ENCODE measurements around the gene CRACDL.
A peak's percentile ranks its signal among the peaks of the same experiment; 100 is the strongest.

CRACDL gene

GRCh38 chr2:98771264-98771663, 164.8 kb downstream of the CRACDL start:
- Histone ChIP-seq H3K4ac (ENCODE audit: low read length) (no peak overlapping the region), H2BK15ac (ENCODE audit: low read length) (no peak overlapping the region), H3K4me3 (ENCODE audit: low read length in 2 of 2) (no peak overlapping the region), H3K23ac (ENCODE audit: low read depth, low read length, poor library complexity) (no peak overlapping the region), H4K91ac (ENCODE audit: low read depth, low read length, poor library complexity) (no peak overlapping the region), H2AFZ (ENCODE audit: low read length) (no peak overlapping the region), H4K8ac (ENCODE audit: low read depth, low read length) (no peak overlapping the region), H3K36me3 (replicated peaks in 1 of 2; ENCODE audit: control insufficient read depth in 2 of 2, insufficient read depth in 2 of 2, low read length in 2 of 2) (no peaks in the 10 kb centered on the region), H3K79me1 (ENCODE audit: low read depth, low read length) (no peaks in the 10 kb centered on the region), H3K9ac (ENCODE audit: low read depth, low read length, poor library complexity) (no peak overlapping the region), H3K4me2 (ENCODE audit: insufficient read depth, low read length, poor library complexity, severe bottlenecking) (no peak overlapping the region), H3K18ac (ENCODE audit: low read length) (no peak overlapping the region), H3K27ac (replicated peaks; ENCODE audit: low read length) (no peak overlapping the region), H2BK5ac (ENCODE audit: low read length) (no peak overlapping the region), H3K14ac (ENCODE audit: low read length) (no peak overlapping the region), H3K9me3 (replicated peaks in 1 of 2; ENCODE audit: control insufficient read depth in 2 of 2, insufficient read depth in 1 of 2, low read depth in 1 of 2, low read length in 2 of 2) (no peaks in the 10 kb centered on the region), H2BK12ac (ENCODE audit: low read length) (no peak overlapping the region), H2AK5ac (ENCODE audit: low read depth, low read length) (no peak overlapping the region), H3K4me1 (ENCODE audit: control insufficient read depth in 2 of 2, insufficient read depth in 1 of 2, low read depth in 1 of 2, low read length in 2 of 2) (no peaks in the 10 kb centered on the region), H3K27me3 (ENCODE audit: control insufficient read depth in 3 of 3, insufficient read depth in 3 of 3, low read depth in 1 of 3, low read length in 3 of 3) (peaks cover 0 to 9% (median 0%) of the 10 kb centered on the region in 3 experiments), H2BK120ac (ENCODE audit: low read depth, low read length) (no peak overlapping the region)
- WGBS, 2 donors (ENCODE audit: extremely low coverage in 2 of 2, insufficient read length in 2 of 2, insufficient replicate concordance in 1 of 2) = no CpG with 5 or more reads among the region's 2 CpGs
- DNase-seq (ENCODE audit: low spot score) = no peak

DNA sequence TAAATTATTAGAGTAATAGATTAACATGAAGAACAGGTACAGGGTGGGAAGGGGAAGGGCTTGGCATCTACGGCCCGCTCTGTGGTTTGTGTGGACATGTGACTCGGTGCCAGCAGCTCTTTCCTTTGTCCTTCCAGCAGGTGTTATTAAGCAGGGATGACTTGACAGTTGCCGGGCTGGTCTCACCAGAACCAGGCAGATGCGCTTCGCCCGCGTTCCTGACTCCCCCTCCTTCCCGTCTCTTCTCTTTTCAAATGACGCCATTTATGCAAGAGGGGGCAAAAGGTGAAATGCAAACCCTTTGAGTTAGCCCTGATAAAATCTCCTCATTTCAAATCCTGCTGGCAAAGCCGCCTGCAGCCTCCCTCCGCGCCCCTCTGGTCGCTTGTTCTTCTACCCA, 166.2 kb downstream of the CRACDL start:
- H2AFZ ChIP-seq (ENCODE audit: low read length) = peak overlapping the region; percentile 59
- H2BK120ac ChIP-seq (ENCODE audit: low read depth, low read length) = no peak overlapping the region
- no peak overlapping the region for H2BK5ac ChIP-seq (ENCODE audit: low read length)
- no peak overlapping the region for H2BK12ac ChIP-seq (ENCODE audit: low read length)
- no peak overlapping the region for H3K4ac ChIP-seq (ENCODE audit: low read length)
- no peak overlapping the region for H3K23ac ChIP-seq (ENCODE audit: low read depth, low read length, poor library complexity)
- H3K4me1 ChIP-seq (ENCODE audit: control insufficient read depth in 2 of 2, insufficient read depth in 1 of 2, low read depth in 1 of 2, low read length in 2 of 2) = no peaks in the 10 kb centered on the region
- no peak overlapping the region for H4K91ac ChIP-seq (ENCODE audit: low read depth, low read length, poor library complexity)
- H3K27me3 ChIP-seq (ENCODE audit: control insufficient read depth in 3 of 3, insufficient read depth in 3 of 3, low read depth in 1 of 3, low read length in 3 of 3) = peaks cover 0 to 9% (median 0%) of the 10 kb centered on the region in 3 experiments
- no peaks in the 10 kb centered on the region for H3K9me3 ChIP-seq (replicated peaks in 1 of 2; ENCODE audit: control insufficient read depth in 2 of 2, insufficient read depth in 1 of 2, low read depth in 1 of 2, low read length in 2 of 2)
- DNase-seq (ENCODE audit: low spot score) = no peak
- no peaks in the 10 kb centered on the region for H3K36me3 ChIP-seq (replicated peaks in 1 of 2; ENCODE audit: control insufficient read depth in 2 of 2, insufficient read depth in 2 of 2, low read length in 2 of 2)
- no CpG with 5 or more reads among the region's 14 CpGs for WGBS, 2 donors (ENCODE audit: extremely low coverage in 2 of 2, insufficient read length in 2 of 2, insufficient replicate concordance in 1 of 2)
- H3K4me2 ChIP-seq (ENCODE audit: insufficient read depth, low read length, poor library complexity, severe bottlenecking) = no peak overlapping the region
- H2AK5ac ChIP-seq (ENCODE audit: low read depth, low read length) = no peak overlapping the region
- no peak overlapping the region for H3K27ac ChIP-seq (replicated peaks; ENCODE audit: low read length)
- no peak overlapping the region for H3K9ac ChIP-seq (ENCODE audit: low read depth, low read length, poor library complexity)
- no peak overlapping the region for H4K8ac ChIP-seq (ENCODE audit: low read depth, low read length)
- H3K4me3 ChIP-seq (ENCODE audit: low read length in 2 of 2) = no peak overlapping the region
- no peak overlapping the region for H2BK15ac ChIP-seq (ENCODE audit: low read length)
- H3K18ac ChIP-seq (ENCODE audit: low read length) = no peak overlapping the region
- H3K79me1 ChIP-seq (ENCODE audit: low read depth, low read length) = no peaks in the 10 kb centered on the region
- no peak overlapping the region for H3K14ac ChIP-seq (ENCODE audit: low read length)

- no peak overlapping the region for H2BK15ac ChIP-seq (ENCODE audit: low read length)
- no peaks in the 10 kb centered on the region for H3K79me1 ChIP-seq (ENCODE audit: low read depth, low read length)
- no peak overlapping the region for H2AFZ ChIP-seq (ENCODE audit: low read length)
- H3K4me1 ChIP-seq (ENCODE audit: control insufficient read depth in 2 of 2, insufficient read depth in 1 of 2, low read depth in 1 of 2, low read length in 2 of 2) = no peaks in the 10 kb centered on the region
- no peak overlapping the region for H3K18ac ChIP-seq (ENCODE audit: low read length)
- H3K27me3 ChIP-seq (ENCODE audit: control insufficient read depth in 3 of 3, insufficient read depth in 3 of 3, low read depth in 1 of 3, low read length in 3 of 3) = peaks cover 0 to 9% (median 0%) of the 10 kb centered on the region in 3 experiments
- H3K4me3 ChIP-seq (ENCODE audit: low read length in 2 of 2) = no peak overlapping the region
- no peak overlapping the region for H2BK120ac ChIP-seq (ENCODE audit: low read depth, low read length)
- H3K27ac ChIP-seq (replicated peaks; ENCODE audit: low read length) = no peak overlapping the region
- WGBS, 2 donors (ENCODE audit: extremely low coverage in 2 of 2, insufficient read length in 2 of 2, insufficient replicate concordance in 1 of 2) = no CpG with 5 or more reads among the region's 6 CpGs
- no peak overlapping the region for H3K4ac ChIP-seq (ENCODE audit: low read length)
- H3K9me3 ChIP-seq (replicated peaks in 1 of 2; ENCODE audit: control insufficient read depth in 2 of 2, insufficient read depth in 1 of 2, low read depth in 1 of 2, low read length in 2 of 2) = no peaks in the 10 kb centered on the region
- no peak overlapping the region for H3K23ac ChIP-seq (ENCODE audit: low read depth, low read length, poor library complexity)
- no peak for DNase-seq (ENCODE audit: low spot score)
- H4K91ac ChIP-seq (ENCODE audit: low read depth, low read length, poor library complexity) = no peak overlapping the region
- no peak overlapping the region for H2BK12ac ChIP-seq (ENCODE audit: low read length)
- no peak overlapping the region for H2AK5ac ChIP-seq (ENCODE audit: low read depth, low read length)
- no peaks in the 10 kb centered on the region for H3K36me3 ChIP-seq (replicated peaks in 1 of 2; ENCODE audit: control insufficient read depth in 2 of 2, insufficient read depth in 2 of 2, low read length in 2 of 2)
- no peak overlapping the region for H2BK5ac ChIP-seq (ENCODE audit: low read length)
- no peak overlapping the region for H3K9ac ChIP-seq (ENCODE audit: low read depth, low read length, poor library complexity)
- no peak overlapping the region for H3K14ac ChIP-seq (ENCODE audit: low read length)
- H4K8ac ChIP-seq (ENCODE audit: low read depth, low read length) = no peak overlapping the region
- H3K4me2 ChIP-seq (ENCODE audit: insufficient read depth, low read length, poor library complexity, severe bottlenecking) = no peak overlapping the region
These were observed 166.9 kb downstream of the CRACDL start for GRCh38 chr2:98769114-98769476.

GRCh38 chr2:98768384-98769113, 167.5 kb downstream of the CRACDL start:
- Histone ChIP-seq H3K9ac (ENCODE audit: low read depth, low read length, poor library complexity) (no peak overlapping the region), H3K4ac (ENCODE audit: low read length) (no peak overlapping the region), H2BK5ac (ENCODE audit: low read length) (no peak overlapping the region), H2AFZ (ENCODE audit: low read length) (no peak overlapping the region), H3K4me1 (ENCODE audit: control insufficient read depth in 2 of 2, insufficient read depth in 1 of 2, low read depth in 1 of 2, low read length in 2 of 2) (no peaks in the 10 kb centered on the region), H3K4me3 (ENCODE audit: low read length in 2 of 2) (no peak overlapping the region), H3K36me3 (replicated peaks in 1 of 2; ENCODE audit: control insufficient read depth in 2 of 2, insufficient read depth in 2 of 2, low read length in 2 of 2) (no peaks in the 10 kb centered on the region), H4K91ac (ENCODE audit: low read depth, low read length, poor library complexity) (no peak overlapping the region), H3K18ac (ENCODE audit: low read length) (no peak overlapping the region), H2BK12ac (ENCODE audit: low read length) (no peak overlapping the region), H3K23ac (ENCODE audit: low read depth, low read length, poor library complexity) (no peak overlapping the region), H3K14ac (ENCODE audit: low read length) (no peak overlapping the region), H2BK15ac (ENCODE audit: low read length) (no peak overlapping the region), H3K9me3 (replicated peaks in 1 of 2; ENCODE audit: control insufficient read depth in 2 of 2, insufficient read depth in 1 of 2, low read depth in 1 of 2, low read length in 2 of 2) (no peaks in the 10 kb centered on the region), H3K27ac (replicated peaks; ENCODE audit: low read length) (no peak overlapping the region), H3K79me1 (ENCODE audit: low read depth, low read length) (no peaks in the 10 kb centered on the region), H2BK120ac (ENCODE audit: low read depth, low read length) (no peak overlapping the region), H2AK5ac (ENCODE audit: low read depth, low read length) (no peak overlapping the region), H4K8ac (ENCODE audit: low read depth, low read length) (no peak overlapping the region), H3K4me2 (ENCODE audit: insufficient read depth, low read length, poor library complexity, severe bottlenecking) (no peak overlapping the region), H3K27me3 (ENCODE audit: control insufficient read depth in 3 of 3, insufficient read depth in 3 of 3, low read depth in 1 of 3, low read length in 3 of 3) (peaks cover 0 to 9% (median 0%) of the 10 kb centered on the region in 3 experiments)
- WGBS, 2 donors (ENCODE audit: extremely low coverage in 2 of 2, insufficient read length in 2 of 2, insufficient replicate concordance in 1 of 2) = no CpG with 5 or more reads among the region's 7 CpGs
- DNase-seq (ENCODE audit: low spot score) = no peak

Measured in neuronal stem cell (in vitro differentiated cells).